GM19468 (cell line): ENCODE data around the gene TFDP2.

Source experiments
- ATAC-seq: cut with Tn5 transposase; IDR thresholded peaks from one replicate; pipeline ENCODE4 v1.9.1; 2021; ENCODE audit warnings: mild to moderate bottlenecking, moderate library complexity, moderate number of reproducible peaks; ENCODE audit not compliant: unreplicated experiment; ENCODE audit errors: extremely low read depth

TFDP2 gene

DNA sequence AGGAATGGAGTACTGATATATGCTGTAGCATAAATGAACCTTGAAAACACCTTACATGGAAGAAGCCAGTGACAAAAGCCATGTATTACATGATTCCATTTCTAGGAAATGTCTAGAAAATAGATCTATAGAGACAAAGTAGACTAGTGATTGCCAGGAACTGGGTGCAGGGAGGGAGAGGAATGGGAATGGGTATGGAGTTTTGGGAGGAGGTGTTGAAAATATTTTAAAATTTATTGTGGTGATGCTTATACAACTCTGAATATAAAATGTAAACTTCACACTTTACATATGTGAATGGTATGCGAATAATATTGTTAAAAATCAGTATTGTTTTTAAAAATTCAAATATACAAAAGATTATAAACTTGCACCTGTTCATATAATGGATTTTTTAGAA, 250.4 kb downstream of the TFDP2 start:
- ATAC-seq: no peak

DNA sequence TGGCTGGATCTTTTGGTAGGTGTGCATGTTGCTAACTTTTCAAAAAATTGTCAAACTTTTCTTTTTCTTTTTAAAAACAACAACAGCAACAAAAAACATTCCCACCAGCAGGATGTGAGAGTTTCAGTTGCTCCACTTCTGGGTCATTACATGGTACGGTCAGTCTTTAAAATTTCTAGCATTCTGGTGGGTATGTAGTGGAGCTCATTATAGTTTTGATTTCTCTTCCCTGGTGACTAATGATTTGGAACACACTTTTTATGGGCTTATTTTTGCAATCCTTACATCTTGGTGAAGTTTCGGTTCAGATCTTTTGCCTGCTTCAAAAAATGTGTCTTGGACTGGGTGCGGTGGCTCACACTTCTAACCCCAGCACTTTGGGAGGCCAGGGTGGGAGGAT, 253.6 kb downstream of the TFDP2 start:
- no peak for ATAC-seq

DNA sequence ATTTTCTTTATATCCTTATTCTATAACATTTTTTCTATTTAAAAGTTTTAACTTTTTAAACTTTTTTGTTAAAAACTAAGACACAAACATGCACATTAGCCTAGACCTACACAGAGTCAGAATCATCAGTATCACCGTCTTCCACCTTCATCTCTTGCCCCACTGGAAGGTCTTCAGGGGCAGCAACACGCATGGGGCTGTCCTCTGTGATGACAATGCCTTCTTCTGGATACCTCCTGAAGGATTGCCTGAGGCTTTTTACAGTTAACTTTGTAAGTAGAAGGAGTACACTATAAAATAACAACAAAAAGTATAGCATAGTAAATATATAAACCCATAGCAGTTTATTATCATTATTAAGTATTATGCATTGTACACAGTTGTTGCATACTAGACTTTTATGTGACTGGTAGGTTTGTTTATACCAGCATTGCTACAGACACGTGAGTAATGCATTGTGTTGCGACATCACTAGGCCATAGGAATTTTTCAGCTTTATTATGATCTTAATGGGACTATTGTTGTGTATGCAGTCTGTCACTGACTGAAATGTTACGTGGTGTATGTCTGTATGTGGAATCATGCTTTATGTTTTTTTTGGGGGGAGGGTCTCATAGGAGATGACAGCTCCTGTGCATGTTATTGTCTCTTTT, 254.7 kb downstream of the TFDP2 start:
- no peak for ATAC-seq
